ENCODE results near the gene GAS1.

DNA sequence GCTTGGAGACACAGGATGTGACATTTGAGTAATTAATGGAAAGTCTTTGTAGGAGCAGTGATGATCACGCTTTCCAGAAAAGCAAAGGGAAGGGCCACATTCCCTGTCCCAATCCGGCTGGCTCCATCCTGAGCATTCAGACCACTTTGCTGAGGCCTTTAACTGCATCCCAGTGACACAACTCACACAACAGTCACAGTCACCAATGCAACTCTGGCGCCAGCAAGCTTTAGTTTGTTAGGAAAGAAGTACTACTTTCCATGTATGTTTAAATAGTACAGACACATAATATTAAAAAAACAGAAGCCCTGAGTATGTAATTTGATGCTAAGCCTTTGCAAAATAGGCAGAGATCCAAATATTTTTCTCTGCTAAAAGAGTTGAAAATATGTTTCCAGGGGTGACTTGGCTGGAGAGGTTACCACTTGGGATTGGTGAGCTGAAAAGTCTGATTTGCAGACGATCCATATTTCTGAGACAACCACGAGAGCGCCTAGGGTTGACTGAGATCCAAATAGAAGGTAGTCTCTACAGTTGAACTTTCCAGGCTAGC lies 31.7 kb upstream of the GAS1 start:
- TF ChIP-seq, protein P1, sequence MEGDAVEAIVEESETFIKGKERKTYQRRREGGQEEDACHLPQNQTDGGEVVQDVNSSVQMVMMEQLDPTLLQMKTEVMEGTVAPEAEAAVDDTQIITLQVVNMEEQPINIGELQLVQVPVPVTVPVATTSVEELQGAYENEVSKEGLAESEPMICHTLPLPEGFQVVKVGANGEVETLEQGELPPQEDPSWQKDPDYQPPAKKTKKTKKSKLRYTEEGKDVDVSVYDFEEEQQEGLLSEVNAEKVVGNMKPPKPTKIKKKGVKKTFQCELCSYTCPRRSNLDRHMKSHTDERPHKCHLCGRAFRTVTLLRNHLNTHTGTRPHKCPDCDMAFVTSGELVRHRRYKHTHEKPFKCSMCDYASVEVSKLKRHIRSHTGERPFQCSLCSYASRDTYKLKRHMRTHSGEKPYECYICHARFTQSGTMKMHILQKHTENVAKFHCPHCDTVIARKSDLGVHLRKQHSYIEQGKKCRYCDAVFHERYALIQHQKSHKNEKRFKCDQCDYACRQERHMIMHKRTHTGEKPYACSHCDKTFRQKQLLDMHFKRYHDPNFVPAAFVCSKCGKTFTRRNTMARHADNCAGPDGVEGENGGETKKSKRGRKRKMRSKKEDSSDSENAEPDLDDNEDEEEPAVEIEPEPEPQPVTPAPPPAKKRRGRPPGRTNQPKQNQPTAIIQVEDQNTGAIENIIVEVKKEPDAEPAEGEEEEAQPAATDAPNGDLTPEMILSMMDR (IDR thresholded peaks at IDR 0.05 in 2 of 3, conservative IDR thresholded peaks at IDR 0.05 in 1 of 3; ENCODE audit: borderline replicate concordance in 1 of 3, insufficient read depth in 1 of 3, low read depth in 2 of 3, low read length in 2 of 3), result no peak
- TF ChIP-seq POLR2A (IDR thresholded peaks at IDR 0.05; ENCODE audit: borderline replicate concordance, extremely low read depth, insufficient read depth, insufficient read length) (no peak), EGR1 (IDR thresholded peaks at IDR 0.05; ENCODE audit: low read depth) (no peak), POLR2AphosphoS5 (IDR thresholded peaks at IDR 0.05; ENCODE audit: low read depth, low read length) (no peak)

Data from HCT116 (cell line).